B cell (primary cell): ENCODE data around the gene SLC25A34. TPM values are rescaled to one million over a fixed set of nuclear protein-coding genes. Genes with fewer than 3 reads are reported as not detected.

Source experiments
- ATAC-seq: fragments of 200-7000 bp; cut with Tn5 transposase; one replicate; pipeline ENCODE4 v1.10.0; 2021; ENCODE audit warnings: low read depth, mild to moderate bottlenecking, moderate number of reproducible peaks, moderate library complexity
- CTCF ChIA-PET: fragments of 350-600 bp; sonication (Branson Sonifier 250); formaldehyde crosslinking; loops from one replicate; lab custom pipeline; 2021; ENCODE audit warnings: antibody characterized with exemption, inconsistent platforms; lab: Charles Lee
- POLR2A ChIA-PET: fragments of 350-600 bp; sonication (Branson Sonifier 250); formaldehyde crosslinking; loops from one replicate; lab custom pipeline; 2021; ENCODE audit warnings: antibody characterized with exemption; lab: Charles Lee
- DNase-seq: peaks from one replicate; pipeline ENCODE4 v3.0.0; 2013
- H2AFZ ChIP-seq: 2 replicates; pipeline ENCODE4 v1.6.1; 2012; ENCODE audit warnings: mild to moderate bottlenecking, low read depth, low read length; ENCODE audit not compliant: insufficient read depth, poor library complexity, severe bottlenecking
- H3K27ac ChIP-seq, 2 donors: 1 replicate in 1 of 2; 2 replicates in 1 of 2; pipeline ENCODE4 v1.5.1; 2012 to 2013; ENCODE audit warnings: low read length in 2 of 2, mild to moderate bottlenecking in 2 of 2, moderate library complexity in 1 of 2
- H3K27me3 ChIP-seq, 4 experiments: fragments of 200-600 bp in 1 of 4; sonication (generic) in 1 of 4; replicated peaks in 1 of 4; 1 replicate in 2 of 4; 2 replicates in 2 of 4; pipeline versions ENCODE4 v1.6.1 to v1.7.0; 2013 to 2016; ENCODE audit warnings: low read length in 3 of 4, mild to moderate bottlenecking in 2 of 4, mixed read lengths in 1 of 4, moderate library complexity in 1 of 4; ENCODE audit not compliant: insufficient read depth in 4 of 4, control insufficient read depth in 3 of 4; ENCODE audit errors: control extremely low read depth in 1 of 4
- H3K36me3 ChIP-seq, 2 experiments: replicated peaks in 1 of 2; 1 replicate in 1 of 2; 2 replicates in 1 of 2; pipeline versions ENCODE4 v1.6.1 to v1.7.1; 2013; ENCODE audit warnings: low read length in 1 of 2; ENCODE audit not compliant: insufficient read depth in 2 of 2, control insufficient read depth in 1 of 2; ENCODE audit errors: control extremely low read depth in 1 of 2, extremely low read depth in 1 of 2
- H3K4me1 ChIP-seq, 2 donors: fragments of 200-600 bp in 1 of 2; sonication (generic) in 1 of 2; 1 replicate in 1 of 2; 2 replicates in 1 of 2; pipeline versions ENCODE4 v1.5.1 to v1.6.1; 2013 to 2017; ENCODE audit warnings: low read length in 2 of 2; ENCODE audit not compliant: control insufficient read depth in 2 of 2, insufficient read depth in 2 of 2
- H3K4me2 ChIP-seq: replicated peaks from 2 replicates; pipeline ENCODE3; 2012; ENCODE audit warnings: mild to moderate bottlenecking, low read depth, low read length; ENCODE audit not compliant: poor library complexity, severe bottlenecking
- H3K4me3 ChIP-seq, 5 experiments: fragments of 200-600 bp in 1 of 5; sonication (generic) in 1 of 5; 1 replicate in 3 of 5; 2 replicates in 2 of 5; pipeline versions ENCODE4 v1.5.1 to v1.7.0; 2011 to 2016; ENCODE audit warnings: low read length in 4 of 5, mild to moderate bottlenecking in 4 of 5, low read depth in 2 of 5, control low read depth in 1 of 5, moderate library complexity in 1 of 5; ENCODE audit not compliant: insufficient read depth in 1 of 5; ENCODE audit errors: control extremely low read depth in 1 of 5, extremely low read depth in 1 of 5
- H3K79me2 ChIP-seq: fragments of 200-600 bp; sonication (generic); one replicate; pipeline ENCODE4 v1.6.0; 2016; ENCODE audit warnings: low read length; ENCODE audit not compliant: control insufficient read depth, insufficient read depth
- H3K9ac ChIP-seq: fragments of 200-600 bp; sonication (generic); 2 replicates; pipeline ENCODE4 v1.6.1; 2017; ENCODE audit warnings: mild to moderate bottlenecking, low read length, moderate library complexity
- H3K9me3 ChIP-seq, 3 donors: one replicate each; pipeline versions ENCODE4 v1.6.1 to v1.7.1; 2013; ENCODE audit warnings: low read length in 2 of 3; ENCODE audit not compliant: control insufficient read depth in 2 of 3, insufficient read depth in 1 of 3; ENCODE audit errors: control extremely low read depth in 1 of 3
- H4K20me1 ChIP-seq: 2 replicates; pipeline ENCODE4 v1.6.0; 2012; ENCODE audit warnings: mild to moderate bottlenecking, low read length; ENCODE audit not compliant: insufficient read depth, control insufficient read depth, poor library complexity, severe bottlenecking
- H3K27ac Mint-ChIP-seq: one replicate; pipeline ENCODE4 v1.8.0; 2021; ENCODE audit warnings: mixed read lengths
- H3K27me3 Mint-ChIP-seq: one replicate; pipeline ENCODE4 v1.8.0; 2021; ENCODE audit warnings: mixed read lengths
- H3K4me1 Mint-ChIP-seq: one replicate; pipeline ENCODE4 v1.8.0; 2021; ENCODE audit warnings: mixed read lengths
- H3K4me3 Mint-ChIP-seq: one replicate; pipeline ENCODE4 v1.8.0; 2021; ENCODE audit warnings: mixed read lengths
- H3K9me3 Mint-ChIP-seq: one replicate; pipeline ENCODE4 v1.8.0; 2022; ENCODE audit warnings: mixed read lengths; ENCODE audit not compliant: insufficient read depth
- CTCF ChIP-seq: fragments of 200-600 bp; IDR thresholded peaks from one replicate; pipeline ENCODE4 v1.8.0; 2022; ENCODE audit warnings: antibody characterized with exemption, mild to moderate bottlenecking
- EZH2 ChIP-seq: IDR thresholded peaks from 2 replicates; pipeline ENCODE4 v1.6.1; 2012; ENCODE audit warnings: borderline replicate concordance, low read depth, mild to moderate bottlenecking, moderate library complexity, low read length; ENCODE audit not compliant: insufficient read depth, poor library complexity, severe bottlenecking
- WGBS: methylation state at CpG from one replicate; pipeline ENCODE4 v1.1.5; 2013; ENCODE audit warnings: missing lambda C conversion rate; ENCODE audit not compliant: insufficient coverage; 5-methylcytosine and 5-hydroxymethylcytosine counted together
- intact Hi-C: fragments of 100-400 bp; cut with micrococcal nuclease; formaldehyde crosslinking; loops from one replicate; pipeline ENCODE4 v1.10.0; 2022
- polyA plus RNA-seq: library from polyadenylated mRNA; depleted of rRNA; stranded (reverse); fragments of >200 nt; gene quantifications from 2 replicates; pipeline ENCODE4 v1.2.3, GENCODE V29; 2012
- total RNA-seq, 2 donors: library from RNA; stranded (reverse); fragments of 120-200 nt in 1 of 2; gene quantifications; 1 replicate in 1 of 2; 2 replicates in 1 of 2; pipeline versions ENCODE4 v1.2.3 to v1.2.4, GENCODE V29; 2013 to 2022

Gene SLC25A34
- total and polyA plus RNA-seq, 2 donors (not counting 1 experiment from before 2014, with no cell fraction given), result 4.6 to 5.4 TPM

GRCh38 chr1:15770313-15770962, 34.4 kb downstream of the SLC25A34 start:
- no peak for TF ChIP-seq CTCF
- no peak for TF ChIP-seq EZH2
- Histone ChIP-seq H2AFZ (no peak overlapping the region), H3K27ac (no peak overlapping the region), H3K79me2 (no peaks in the 10 kb centered on the region), H3K36me3 (no peaks in the 10 kb centered on the region), H3K27me3 (peaks cover 0 to 9% (median 0%) of the 10 kb centered on the region in 4 experiments), H3K4me2 (no peak overlapping the region), H3K9me3 (no peaks in the 10 kb centered on the region), H3K4me1 (no peaks in the 10 kb centered on the region), H4K20me1 (no peaks in the 10 kb centered on the region), H3K9ac (no peak overlapping the region), H3K4me3 (no peak overlapping the region)
- intact Hi-C loops, result no loop called here
- Mint-ChIP-seq H3K9me3 (no peaks in the 10 kb centered on the region), H3K27me3 (peaks cover 27% of the 10 kb centered on the region), H3K4me3 (no peak overlapping the region), H3K27ac (no peak overlapping the region), H3K4me1 (no peaks in the 10 kb centered on the region)
- 87% methylated on average over 14 of the region's 14 CpGs for WGBS
- POLR2A ChIA-PET, result no interaction called here
- CTCF ChIA-PET, result no interaction called here
- no peak for ATAC-seq
- no peak for DNase-seq

GRCh38 chr1:15771836-15772515, 35.9 kb downstream of the SLC25A34 start:
- H3K4me1 Mint-ChIP-seq, result no peaks in the 10 kb centered on the region
- ATAC-seq (no peak), DNase-seq (no peak)
- no peak overlapping the region for H2AFZ ChIP-seq
- no peaks in the 10 kb centered on the region for H3K9me3 Mint-ChIP-seq
- peaks cover 0 to 8% (median 0%) of the 10 kb centered on the region in 4 experiments for H3K27me3 ChIP-seq
- WGBS, result 100% methylated on average over 4 of the region's 6 CpGs
- CTCF ChIA-PET, result no interaction called here
- no peaks in the 10 kb centered on the region for H3K4me1 ChIP-seq
- no peaks in the 10 kb centered on the region for H4K20me1 ChIP-seq
- H3K4me3 Mint-ChIP-seq, result no peak overlapping the region
- H3K4me2 ChIP-seq, result no peak overlapping the region
- intact Hi-C loops, result no loop called here
- no peak overlapping the region for H3K27ac ChIP-seq
- TF ChIP-seq EZH2 (no peak), CTCF (no peak)
- no peaks in the 10 kb centered on the region for H3K36me3 ChIP-seq
- no peaks in the 10 kb centered on the region for H3K79me2 ChIP-seq
- H3K27me3 Mint-ChIP-seq, result peaks cover 24% of the 10 kb centered on the region
- no peak overlapping the region for H3K4me3 ChIP-seq
- H3K9ac ChIP-seq, result no peak overlapping the region
- no peaks in the 10 kb centered on the region for H3K9me3 ChIP-seq
- no peak overlapping the region for H3K27ac Mint-ChIP-seq
- POLR2A ChIA-PET, result no interaction called here
